SH-SY5Y (cell line): ENCODE data around the gene TFF3.

Source experiments
- GATA2 ChIP-seq: IDR thresholded peaks from 2 replicates; pipeline ENCODE4 v1.6.1; 2011; ENCODE audit warnings: mild to moderate bottlenecking, low read depth, low read length
- GATA3 ChIP-seq: IDR thresholded peaks from 2 replicates; pipeline ENCODE4 v1.6.1; 2011; ENCODE audit warnings: low read depth, mild to moderate bottlenecking, low read length, moderate library complexity

TFF3 gene

GRCh38 chr21:42308914-42309752 lies 6.1 kb downstream of the TFF3 start:
- TF ChIP-seq GATA2 (no peak), GATA3 (no peak)

- no peak for TF ChIP-seq GATA2
- TF ChIP-seq GATA3 = no peak
These were observed 6.9 kb downstream of the TFF3 start for GRCh38 chr21:42308161-42308913.

- TF ChIP-seq GATA3 (no peak), GATA2 (no peak)
These were observed 8.1 kb downstream of the TFF3 start for GRCh38 chr21:42307106-42307505.

DNA sequence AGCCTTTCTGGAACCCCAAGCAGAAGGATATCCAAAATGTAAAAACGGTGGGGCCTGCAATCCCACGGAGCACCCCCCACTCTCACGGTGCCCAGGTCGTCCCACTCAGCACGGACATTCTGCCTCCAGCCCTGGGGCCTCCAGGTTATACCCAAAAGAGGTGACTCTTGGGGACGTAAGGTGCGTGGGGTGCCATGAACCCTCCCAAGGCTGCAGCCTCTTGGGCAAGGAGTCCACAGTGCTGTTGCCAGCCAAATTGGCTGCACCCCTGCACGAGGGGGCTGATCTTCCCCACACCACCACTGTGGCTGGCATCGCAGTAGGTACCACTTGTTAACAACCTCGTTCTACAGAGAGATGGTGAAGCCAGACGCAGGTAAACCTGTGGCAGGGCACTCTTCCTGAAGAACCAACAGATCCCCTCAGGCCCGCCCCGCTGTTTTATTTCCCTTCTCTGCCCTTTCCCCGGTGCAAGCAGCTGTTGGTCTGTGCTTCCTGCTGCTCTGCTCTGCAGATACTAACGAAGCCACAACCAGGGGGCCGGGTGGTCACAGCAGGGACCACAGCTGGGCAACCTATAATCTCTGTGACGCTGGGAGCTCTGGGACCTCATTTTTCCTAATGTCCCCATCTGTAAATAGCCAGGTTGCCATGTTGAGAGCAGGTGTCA lies 8.7 kb downstream of the TFF3 start:
- TF ChIP-seq GATA3 (no peak), GATA2 (no peak)

DNA sequence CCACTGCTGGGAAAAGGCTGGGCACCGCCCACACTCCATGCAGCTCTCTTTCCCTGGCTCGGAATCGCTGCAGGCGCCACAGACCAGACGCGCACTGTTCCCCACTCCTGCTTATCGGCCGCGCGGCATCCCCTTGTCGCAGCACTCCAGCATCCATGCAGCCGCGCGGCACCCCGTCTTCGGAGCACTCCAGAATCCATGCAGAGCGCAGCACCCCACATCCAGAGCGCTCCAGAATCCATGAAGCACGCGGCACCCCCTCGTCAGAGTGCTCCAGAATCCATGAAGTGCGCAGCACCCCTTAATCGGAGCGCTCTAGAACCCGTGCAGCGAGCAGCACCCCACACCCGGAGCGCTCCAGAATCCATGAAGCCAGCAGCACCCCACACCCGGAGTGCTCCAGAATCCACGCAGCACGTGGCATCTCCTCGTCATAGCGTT lies 9.5 kb downstream of the TFF3 start:
- TF ChIP-seq GATA2 = no peak
- TF ChIP-seq GATA3 = no peak

DNA sequence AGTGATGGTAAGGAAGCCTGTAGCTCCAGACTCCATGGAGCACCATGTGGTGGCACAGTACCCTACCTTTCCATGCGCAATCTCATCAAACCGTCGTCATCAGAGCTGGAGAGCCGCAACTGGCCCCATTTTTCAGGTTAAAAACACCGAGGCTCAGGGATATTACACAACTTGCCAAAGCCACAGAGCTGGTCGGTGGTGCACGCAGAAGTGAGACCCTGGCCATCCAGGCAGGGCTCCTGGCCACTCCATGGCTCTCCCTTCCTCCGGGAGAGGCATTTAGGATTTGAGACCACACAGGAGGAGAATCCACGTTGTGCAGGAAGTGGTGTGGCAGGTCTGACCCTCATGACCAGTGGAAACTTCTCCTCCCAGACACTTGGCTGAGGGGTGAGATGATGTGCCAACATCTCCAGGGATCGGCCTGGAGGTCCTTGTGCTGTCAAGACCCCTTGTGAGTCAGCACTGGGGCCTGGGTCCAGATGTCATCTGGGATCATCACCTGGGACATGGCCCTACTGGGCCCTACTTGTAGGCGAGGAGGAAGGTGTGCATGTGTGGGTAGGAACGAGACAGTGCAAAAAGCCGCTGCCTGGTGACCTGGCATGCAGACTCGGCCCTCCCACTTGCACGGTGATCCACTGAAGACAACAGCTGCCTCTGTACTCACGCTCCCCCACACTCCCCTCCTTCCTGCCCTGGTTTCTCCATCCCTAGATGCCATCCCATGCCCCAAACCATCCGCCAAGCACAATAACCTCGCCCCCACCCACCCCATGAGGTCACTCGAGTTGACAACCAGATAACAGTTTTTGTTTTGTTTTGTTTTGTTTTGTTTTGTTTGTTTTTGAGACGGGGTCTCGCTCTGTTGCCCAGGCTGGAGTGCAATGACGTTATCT lies 10.4 kb downstream of the TFF3 start:
- TF ChIP-seq GATA3 = no peak
- TF ChIP-seq GATA2 = no peak

DNA sequence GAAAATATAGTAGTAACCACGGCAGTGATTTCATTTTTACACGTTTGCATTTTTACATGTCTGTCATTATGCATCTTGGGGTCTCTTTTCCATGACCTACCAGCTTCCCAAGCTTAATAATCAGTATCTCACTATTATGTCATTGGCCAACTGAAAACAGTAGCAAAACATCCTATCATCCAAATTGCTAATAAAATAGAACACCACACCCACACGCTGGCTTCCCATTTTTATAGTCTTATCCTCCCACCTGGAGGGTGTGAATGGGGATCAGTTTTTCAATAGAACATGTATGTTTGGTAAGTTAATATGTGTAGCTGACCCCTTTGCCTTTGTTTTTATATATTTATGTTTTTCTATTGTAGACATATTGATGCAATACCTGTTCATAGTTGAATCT lies 11.8 kb downstream of the TFF3 start:
- TF ChIP-seq GATA2 (no peak), GATA3 (no peak)

- TF ChIP-seq GATA2 = no peak
- TF ChIP-seq GATA3 = no peak
These were observed 12.4 kb downstream of the TFF3 start for GRCh38 chr21:42302794-42303193.

DNA sequence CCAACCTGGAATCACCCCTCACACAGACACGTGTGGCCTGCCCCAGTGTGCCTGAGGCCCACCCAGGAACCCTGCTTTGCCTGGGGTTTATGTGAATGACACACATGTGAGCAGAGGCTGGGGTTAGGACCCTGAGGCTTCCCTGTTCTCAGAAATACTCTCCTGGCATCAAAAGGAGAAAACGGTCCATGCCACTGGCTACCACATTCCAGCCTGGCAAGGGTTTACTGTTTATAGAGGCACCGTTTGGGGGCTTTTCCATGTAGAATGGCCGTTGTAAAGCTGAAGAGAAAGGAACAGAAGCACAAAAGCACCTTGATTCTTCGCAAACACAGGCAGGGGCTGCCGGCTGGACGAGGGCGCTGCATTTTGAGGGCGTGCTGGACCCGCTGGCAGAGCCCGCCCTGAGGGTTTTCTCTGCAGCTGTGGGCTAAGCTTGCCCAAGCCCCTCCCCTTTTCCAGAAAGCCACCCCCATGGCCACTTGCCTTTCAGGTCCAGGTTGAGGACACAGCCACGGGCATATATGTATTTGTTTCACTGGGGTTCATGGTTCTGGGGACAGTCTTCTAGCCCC lies 13.0 kb downstream of the TFF3 start:
- TF ChIP-seq GATA2 (no peak), GATA3 (no peak)

- TF ChIP-seq GATA2 = no peak
- TF ChIP-seq GATA3 = no peak
These were observed 13.7 kb downstream of the TFF3 start for GRCh38 chr21:42301371-42302075.

DNA sequence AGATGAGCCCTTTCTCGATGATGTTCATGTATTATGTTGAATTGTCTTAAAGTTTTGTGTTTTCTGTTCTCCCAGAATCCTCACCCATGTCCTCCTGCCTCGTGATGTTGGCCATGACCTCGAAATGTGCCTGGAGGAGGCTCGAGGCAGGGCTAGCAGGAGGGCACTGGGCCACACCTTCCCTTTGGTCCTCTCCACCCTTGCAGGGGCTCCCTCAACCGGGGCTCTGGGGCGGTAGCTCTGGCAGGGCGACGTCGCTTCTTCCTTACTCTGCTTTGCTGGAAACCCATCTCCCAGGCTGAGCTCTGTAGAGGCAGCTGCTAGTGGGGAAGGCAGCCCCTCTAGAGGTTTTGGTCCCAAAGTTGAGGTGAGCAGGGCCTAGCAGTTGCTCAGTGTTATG lies 14.3 kb downstream of the TFF3 start:
- TF ChIP-seq GATA3 (no peak), GATA2 (no peak)

GRCh38 chr21:42300045-42300583 lies 15.1 kb downstream of the TFF3 start:
- TF ChIP-seq GATA3 (no peak), GATA2 (no peak)

GRCh38 chr21:42299324-42300044 lies 15.7 kb downstream of the TFF3 start:
- TF ChIP-seq GATA2 (no peak), GATA3 (no peak)
